Midbrain (tissue), 1 donor: ENCODE measurements around the gene SPIC.
"Not testable (repeated sequence)": the region's sequence is repeated elsewhere in the genome, so short reads cannot be mapped to it uniquely, and the experiment has no call there.

Experiments
- DNase-seq: peaks from one replicate; lab custom pipeline; 2025; lab: John Stamatoyannopoulos, UW

SPIC gene

GRCh38 chr12:101474711-101475386 lies at the start of gene SPIC:
SPIC (plus strand) TSS chr12:101475336; CDS start chr12:101476905, 1,569 bp downstream.
- DNase-seq = no peak

- DNase-seq = no peak
Observed at GRCh38 chr12:101430456-101430855, 44.7 kb upstream of the SPIC start.

DNA sequence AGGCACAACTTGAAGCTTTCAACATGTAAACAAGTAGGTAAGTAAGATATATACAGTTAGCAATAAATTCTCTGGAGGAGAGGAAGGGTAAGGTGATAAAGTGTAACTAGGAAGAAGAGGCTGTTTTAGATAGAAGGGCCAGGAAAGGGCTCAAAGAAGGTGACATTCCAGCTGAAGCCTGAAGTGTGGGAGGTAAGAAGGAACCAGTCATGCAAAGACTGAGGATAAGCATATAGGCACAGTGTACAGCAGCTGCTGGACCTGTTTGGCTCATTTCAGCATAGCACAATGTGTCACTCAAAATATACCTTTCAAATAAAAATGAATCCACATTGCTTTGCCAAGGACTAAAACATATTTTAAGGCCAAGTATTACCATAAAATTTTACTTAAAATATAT lies 39.0 kb upstream of the SPIC start:
- DNase-seq = no peak

DNA sequence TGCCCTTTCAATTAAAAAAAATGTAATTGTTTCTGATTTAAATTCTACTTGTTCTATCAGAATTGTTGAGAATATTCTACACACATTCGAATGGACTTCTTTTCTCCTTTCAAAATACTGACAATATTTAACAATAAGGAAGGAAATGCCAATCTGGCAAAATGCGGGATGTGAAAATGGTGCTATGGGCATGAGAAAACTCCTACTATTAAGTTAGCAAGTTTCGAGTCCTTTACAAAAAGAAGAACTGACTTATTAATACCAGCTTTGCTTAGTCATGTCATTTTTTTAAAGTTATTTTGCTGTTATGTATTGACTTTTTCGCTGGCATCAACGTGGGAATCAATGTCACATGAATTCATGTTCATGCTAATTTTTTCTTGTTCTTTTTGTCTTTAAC lies 35.9 kb upstream of the SPIC start:
- no peak for DNase-seq

GRCh38 chr12:101441461-101442224 lies 33.5 kb upstream of the SPIC start:
- no peak for DNase-seq

GRCh38 chr12:101455685-101456084 lies 19.5 kb upstream of the SPIC start:
- DNase-seq = no peak

- DNase-seq = no peak
Observed at GRCh38 chr12:101459642-101460346, 15.3 kb upstream of the SPIC start.

DNA sequence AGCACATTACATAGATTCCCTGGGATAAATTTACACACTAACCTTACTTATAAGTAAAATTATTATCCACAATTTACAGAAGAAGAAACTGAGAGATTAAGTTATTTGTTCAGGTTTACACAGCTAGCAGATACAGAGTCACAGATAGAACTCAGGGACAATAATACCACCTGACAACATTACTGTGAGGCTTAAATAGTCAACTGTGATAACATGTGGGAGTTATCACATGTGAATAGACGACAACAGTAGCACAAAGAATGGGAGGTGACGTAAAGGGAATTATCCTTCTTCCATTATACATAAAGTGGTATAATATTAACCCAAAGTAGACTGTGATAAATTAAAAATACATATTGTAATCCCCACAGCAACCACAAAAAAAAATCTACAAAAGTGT lies 6.2 kb upstream of the SPIC start:
- no peak for DNase-seq

DNA sequence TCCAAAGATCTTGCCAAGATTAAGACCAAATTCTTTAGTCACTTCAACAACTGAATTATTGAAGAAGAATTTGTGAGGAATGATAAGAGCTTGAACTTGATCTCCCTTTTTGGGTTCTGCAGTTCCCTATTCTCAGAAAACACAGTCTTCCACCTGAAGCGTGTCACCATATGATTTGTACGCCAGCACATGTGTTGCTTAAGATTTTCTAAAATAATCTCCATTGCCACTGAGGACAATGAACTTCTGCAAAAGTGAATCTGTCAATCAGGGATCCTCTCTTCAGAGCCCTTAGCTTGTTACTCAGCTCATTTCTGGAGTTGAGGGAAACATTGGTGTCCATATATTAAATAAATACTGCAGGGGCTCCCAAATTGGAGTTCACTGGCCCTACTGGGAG lies 4.2 kb upstream of the SPIC start:
- no peak for DNase-seq

DNA sequence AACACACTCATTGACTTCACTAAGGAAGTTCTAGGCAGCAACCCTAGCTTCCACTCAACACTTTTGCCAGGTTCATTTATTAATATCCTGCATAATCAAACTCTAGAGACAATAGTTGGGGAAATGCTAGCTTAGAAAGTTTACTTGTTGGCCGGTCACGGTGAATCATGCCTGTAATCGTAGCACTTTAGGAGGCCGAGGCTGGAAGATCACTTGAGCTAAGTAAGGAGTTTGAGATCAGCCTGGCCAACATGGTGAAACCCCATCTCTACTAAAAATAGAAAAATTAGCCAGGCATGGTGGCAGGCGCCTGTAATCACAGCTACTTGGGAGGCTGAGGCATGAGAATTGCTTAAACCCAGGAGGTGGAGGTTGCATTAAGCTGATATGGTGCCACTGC lies 3.3 kb upstream of the SPIC start:
- not testable (repeated sequence) for DNase-seq

GRCh38 chr12:101474248-101474647 lies 888 bp upstream of the SPIC start:
- DNase-seq = no peak

DNA sequence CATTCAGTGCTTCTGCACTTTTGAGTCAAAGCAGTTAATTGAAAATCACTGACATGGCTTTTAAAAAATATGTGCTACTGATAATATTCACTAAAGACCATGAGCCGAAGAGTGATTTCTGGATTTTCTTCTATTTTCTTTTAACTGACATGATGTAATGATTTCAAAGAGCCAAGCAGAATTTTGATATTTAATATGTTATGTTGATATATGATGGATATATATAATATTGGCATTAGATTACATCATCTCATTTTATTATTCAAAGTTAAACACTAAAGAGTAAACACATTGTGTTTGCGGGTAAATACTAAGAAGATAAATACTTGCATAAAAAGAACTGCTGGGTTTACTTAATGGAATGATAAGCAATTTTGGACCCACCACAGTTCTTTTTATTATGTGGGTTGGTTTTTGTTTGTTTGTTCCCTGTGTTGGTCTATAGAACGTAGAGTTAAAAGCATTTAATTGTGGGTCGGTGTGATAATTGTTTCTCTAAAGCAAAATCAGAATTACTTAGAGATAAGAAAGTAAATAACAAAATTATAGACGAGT lies 692 bp downstream of the SPIC start:
- no peak for DNase-seq

DNA sequence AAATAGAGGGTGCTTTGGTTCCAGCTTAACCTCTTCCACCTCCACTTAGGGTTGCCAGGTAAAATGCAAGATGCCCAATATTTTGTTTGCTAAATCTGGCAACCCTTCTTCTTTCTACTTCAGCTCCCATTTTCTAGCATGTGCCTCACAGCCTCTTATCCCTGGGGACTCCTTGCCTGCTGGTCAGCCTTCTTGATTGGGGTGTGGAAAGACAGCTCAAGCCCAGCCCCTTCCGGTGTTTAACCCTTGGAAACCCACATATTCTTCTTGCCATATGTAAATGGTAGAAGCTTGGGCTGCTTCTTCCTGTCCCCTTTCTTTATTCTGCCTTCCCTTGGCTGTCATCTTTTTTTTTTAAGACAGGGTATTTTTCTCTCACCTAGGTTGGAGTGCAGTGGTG lies 5.7 kb downstream of the SPIC start:
- no peak for DNase-seq

GRCh38 chr12:101485021-101485420 lies 9.9 kb downstream of the SPIC start:
- DNase-seq = no peak

- DNase-seq = no peak
Observed at GRCh38 chr12:101488469-101488868, 13.3 kb downstream of the SPIC start.

- peak; percentile 2 for DNase-seq
Observed at GRCh38 chr12:101490286-101490920, 15.3 kb downstream of the SPIC start.

DNA sequence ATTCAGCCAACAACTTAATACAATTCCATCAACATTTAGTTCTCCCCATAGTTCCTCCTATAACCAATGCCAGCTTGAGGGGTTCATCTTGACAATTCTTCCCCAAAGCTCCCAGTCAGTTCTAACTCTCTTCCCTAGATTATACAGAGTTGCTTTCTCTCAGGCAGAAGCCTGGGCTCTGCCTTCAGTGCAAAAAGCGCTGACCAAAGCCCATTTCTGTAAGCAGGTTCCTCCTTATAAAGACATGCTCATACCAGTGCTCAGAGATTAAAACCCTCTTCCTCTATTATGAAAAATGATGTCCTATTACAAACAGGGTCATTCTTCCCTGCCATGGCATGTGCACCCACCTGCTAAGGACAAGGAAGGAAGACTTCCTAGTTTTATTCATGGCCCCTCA lies 16.2 kb downstream of the SPIC start:
- no peak for DNase-seq

DNA sequence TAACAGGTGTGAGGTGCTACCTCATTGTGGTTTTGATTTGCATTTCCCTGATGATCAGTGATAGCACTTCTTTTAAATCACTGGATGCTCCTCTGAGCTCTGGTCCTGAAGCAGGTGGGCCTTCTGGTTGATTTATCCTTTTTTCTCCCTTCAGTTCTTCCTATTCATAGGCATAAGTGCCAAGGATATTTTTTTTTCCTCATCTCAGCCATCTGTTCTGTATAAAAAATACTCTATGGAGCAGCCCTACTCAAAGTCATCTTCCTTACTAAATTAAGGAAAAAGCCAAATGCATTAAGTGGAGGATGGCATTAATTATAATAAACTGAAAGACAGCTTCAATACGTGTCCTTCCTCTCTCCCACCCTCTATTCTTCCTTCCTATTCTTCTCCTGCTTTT lies 18.4 kb downstream of the SPIC start:
- DNase-seq = no peak

GRCh38 chr12:101498252-101498651 lies 23.1 kb downstream of the SPIC start:
- DNase-seq = no peak

DNA sequence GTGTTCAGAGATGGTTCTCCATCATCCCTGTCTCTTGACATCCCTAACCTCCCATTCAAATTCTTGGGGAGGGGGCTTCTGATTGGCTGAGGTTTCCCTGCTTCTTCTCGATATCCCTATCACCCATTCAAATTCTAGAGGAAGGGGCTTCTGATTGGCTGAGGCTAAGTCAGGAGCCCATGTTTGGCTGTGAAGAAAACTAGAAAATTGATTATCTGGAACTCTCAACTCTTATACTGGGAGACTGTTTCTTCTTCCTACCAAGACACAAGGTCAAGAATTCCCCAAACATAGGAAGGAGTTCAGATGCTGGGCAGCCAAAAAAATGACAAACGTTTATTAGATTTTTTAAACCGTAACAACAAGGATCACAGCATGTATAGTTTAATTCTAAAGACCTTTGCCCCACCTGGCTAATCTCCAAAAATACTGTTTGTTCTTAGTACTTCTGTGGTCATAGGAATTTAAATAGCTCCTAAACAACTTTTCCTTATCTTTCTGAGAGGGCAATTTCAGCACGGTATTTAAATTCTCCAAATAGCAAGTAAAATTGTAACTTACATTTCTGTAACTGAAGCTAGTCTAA lies 26.4 kb downstream of the SPIC start:
- no peak for DNase-seq

- DNase-seq = no peak
Observed at GRCh38 chr12:101521136-101521535, 46.0 kb downstream of the SPIC start.

DNA sequence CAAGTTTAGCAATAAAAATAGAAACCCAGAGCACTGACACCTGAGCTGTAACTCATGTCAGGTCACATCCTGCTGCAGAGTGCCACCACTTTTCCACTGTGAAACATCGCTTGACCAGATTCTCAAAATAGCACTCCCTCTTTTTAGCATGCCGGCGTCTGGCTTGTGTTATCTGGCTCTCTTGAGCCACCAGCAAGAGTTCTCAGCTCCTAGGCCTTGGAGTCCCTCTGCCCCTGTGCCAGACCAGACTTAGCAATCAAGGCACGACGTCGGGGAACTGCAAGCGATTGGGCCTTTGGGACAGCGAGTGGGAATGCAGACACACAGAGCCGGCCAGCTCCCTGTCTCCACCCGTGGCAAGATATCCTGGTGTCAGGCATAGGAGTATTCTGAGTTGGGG lies 52.5 kb downstream of the SPIC start:
- DNase-seq = no peak
